Left ventricle myocardium inferior (tissue), 1 donor: ENCODE measurements around the gene SORCS2. TPM values are rescaled to one million over a fixed set of nuclear protein-coding genes. Genes with fewer than 3 reads are reported as not detected.

Source experiments
- DNase-seq: peaks from one replicate; pipeline ENCODE4 v3.0.0-alpha.2; 2020
- H3K27ac ChIP-seq: fragments of 200-600 bp; replicated peaks from 2 replicates; pipeline ENCODE4 v1.8.0; 2021
- H3K27me3 ChIP-seq: fragments of 200-600 bp; 2 replicates; pipeline ENCODE4 v1.8.0; 2021; ENCODE audit warnings: low read depth
- H3K36me3 ChIP-seq: fragments of 200-600 bp; 2 replicates; pipeline ENCODE4 v1.8.0; 2021
- H3K4me1 ChIP-seq: fragments of 200-600 bp; 2 replicates; pipeline ENCODE4 v1.8.0; 2021
- H3K4me3 ChIP-seq: fragments of 200-600 bp; 2 replicates; pipeline ENCODE4 v1.8.0; 2021; ENCODE audit warnings: mild to moderate bottlenecking, moderate library complexity
- H3K9me3 ChIP-seq: fragments of 200-600 bp; replicated peaks from 2 replicates; pipeline ENCODE4 v1.8.0; 2021
- intact Hi-C: fragments of 100-400 bp; cut with micrococcal nuclease; formaldehyde crosslinking; loops from one replicate; pipeline ENCODE4 v1.11.0; 2022
- total RNA-seq: library from RNA; stranded (reverse); fragmentation: NEBNext Ultra II Directional; extraction: Animal tissue kit (Norgen Biotek cat#: 25700); gene quantifications from one replicate; pipeline ENCODE4 v1.2.1, GENCODE V29; 2021
- TF ChIP-seq, protein P1 (sequence below): fragments of 200-600 bp; IDR thresholded peaks from 2 replicates; pipeline ENCODE4 v1.8.0; 2021; ENCODE audit warnings: antibody characterized with exemption, mild to moderate bottlenecking, borderline replicate concordance
- donor health status: DM: no; HTN: yes; CAD: no; lungs with severe emphysema.

The SORCS2 gene
- total RNA-seq, 1 donor from 2014 or later: 1.2 TPM

GRCh38 chr4:7324651-7325121 is 132.3 kb downstream of the SORCS2 start:
- intact Hi-C loops: no loop called here
- Histone ChIP-seq H3K4me3 (no peak overlapping the region), H3K27me3 (peaks cover 13% of the 10 kb centered on the region), H3K36me3 (no peaks in the 10 kb centered on the region), H3K27ac (no peak overlapping the region), H3K4me1 (peaks cover 11% of the 10 kb centered on the region), H3K9me3 (peaks cover 9% of the 10 kb centered on the region)
- no peak for DNase-seq
- TF ChIP-seq, protein P1, sequence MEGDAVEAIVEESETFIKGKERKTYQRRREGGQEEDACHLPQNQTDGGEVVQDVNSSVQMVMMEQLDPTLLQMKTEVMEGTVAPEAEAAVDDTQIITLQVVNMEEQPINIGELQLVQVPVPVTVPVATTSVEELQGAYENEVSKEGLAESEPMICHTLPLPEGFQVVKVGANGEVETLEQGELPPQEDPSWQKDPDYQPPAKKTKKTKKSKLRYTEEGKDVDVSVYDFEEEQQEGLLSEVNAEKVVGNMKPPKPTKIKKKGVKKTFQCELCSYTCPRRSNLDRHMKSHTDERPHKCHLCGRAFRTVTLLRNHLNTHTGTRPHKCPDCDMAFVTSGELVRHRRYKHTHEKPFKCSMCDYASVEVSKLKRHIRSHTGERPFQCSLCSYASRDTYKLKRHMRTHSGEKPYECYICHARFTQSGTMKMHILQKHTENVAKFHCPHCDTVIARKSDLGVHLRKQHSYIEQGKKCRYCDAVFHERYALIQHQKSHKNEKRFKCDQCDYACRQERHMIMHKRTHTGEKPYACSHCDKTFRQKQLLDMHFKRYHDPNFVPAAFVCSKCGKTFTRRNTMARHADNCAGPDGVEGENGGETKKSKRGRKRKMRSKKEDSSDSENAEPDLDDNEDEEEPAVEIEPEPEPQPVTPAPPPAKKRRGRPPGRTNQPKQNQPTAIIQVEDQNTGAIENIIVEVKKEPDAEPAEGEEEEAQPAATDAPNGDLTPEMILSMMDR: no peak

DNA sequence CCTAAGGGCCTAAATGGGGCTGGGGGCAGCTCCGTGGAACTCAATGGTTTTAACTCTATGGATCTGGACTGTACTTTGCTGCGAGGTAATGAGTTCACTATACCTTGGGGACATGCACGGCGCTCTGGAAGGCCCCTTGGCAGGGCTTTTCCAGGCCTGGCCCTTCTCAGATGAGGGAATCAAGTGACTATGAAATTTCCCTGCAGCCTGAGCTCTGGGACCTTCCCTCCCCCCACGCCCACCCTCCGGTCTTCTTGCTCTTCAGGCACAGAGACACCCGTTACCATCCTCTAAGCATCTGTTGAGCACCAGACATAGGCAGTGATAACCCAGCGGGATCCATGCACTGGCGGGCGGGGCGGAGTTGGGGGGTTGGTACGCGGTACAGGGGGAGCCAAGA is 133.2 kb downstream of the SORCS2 start:
- intact Hi-C loops: no loop called here
- DNase-seq: no peak

DNA sequence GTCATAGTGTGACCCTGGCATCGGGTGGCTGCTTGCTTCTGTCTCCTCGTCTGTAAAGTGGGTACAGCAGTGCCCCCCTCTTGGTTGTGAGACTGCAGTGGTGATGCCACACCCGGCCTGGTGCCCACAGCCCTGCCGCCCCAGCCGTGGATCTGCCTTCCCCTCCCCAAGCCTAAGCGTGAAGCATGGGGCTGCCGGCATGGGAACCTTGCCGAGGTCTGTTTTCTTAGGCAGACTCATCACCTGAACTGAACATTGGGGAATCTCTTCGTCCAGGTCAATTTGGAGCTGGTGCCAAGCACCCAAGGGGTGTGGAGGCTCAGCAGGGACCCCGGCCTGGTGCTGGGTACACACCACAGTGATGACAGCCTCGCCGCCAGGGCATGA is 134.0 kb downstream of the SORCS2 start:
- intact Hi-C loops: no loop called here
- Histone ChIP-seq H3K4me1 (peaks cover 11% of the 10 kb centered on the region), H3K27ac (no peak overlapping the region), H3K27me3 (peaks cover 16% of the 10 kb centered on the region), H3K9me3 (no peaks in the 10 kb centered on the region), H3K36me3 (no peaks in the 10 kb centered on the region), H3K4me3 (no peak overlapping the region)
- TF ChIP-seq, protein P1: no peak
- DNase-seq: no peak

More for the DNA sequence above, 133.2 kb downstream of the SORCS2 start:
- no peak overlapping the region for H3K27ac ChIP-seq
- H3K27me3 ChIP-seq: peaks cover 13% of the 10 kb centered on the region
- H3K9me3 ChIP-seq: peaks cover under 1% of the 10 kb centered on the region
- TF ChIP-seq, protein P1: no peak
- H3K36me3 ChIP-seq: no peaks in the 10 kb centered on the region
- no peak overlapping the region for H3K4me3 ChIP-seq
- peaks cover 11% of the 10 kb centered on the region for H3K4me1 ChIP-seq

DNA sequence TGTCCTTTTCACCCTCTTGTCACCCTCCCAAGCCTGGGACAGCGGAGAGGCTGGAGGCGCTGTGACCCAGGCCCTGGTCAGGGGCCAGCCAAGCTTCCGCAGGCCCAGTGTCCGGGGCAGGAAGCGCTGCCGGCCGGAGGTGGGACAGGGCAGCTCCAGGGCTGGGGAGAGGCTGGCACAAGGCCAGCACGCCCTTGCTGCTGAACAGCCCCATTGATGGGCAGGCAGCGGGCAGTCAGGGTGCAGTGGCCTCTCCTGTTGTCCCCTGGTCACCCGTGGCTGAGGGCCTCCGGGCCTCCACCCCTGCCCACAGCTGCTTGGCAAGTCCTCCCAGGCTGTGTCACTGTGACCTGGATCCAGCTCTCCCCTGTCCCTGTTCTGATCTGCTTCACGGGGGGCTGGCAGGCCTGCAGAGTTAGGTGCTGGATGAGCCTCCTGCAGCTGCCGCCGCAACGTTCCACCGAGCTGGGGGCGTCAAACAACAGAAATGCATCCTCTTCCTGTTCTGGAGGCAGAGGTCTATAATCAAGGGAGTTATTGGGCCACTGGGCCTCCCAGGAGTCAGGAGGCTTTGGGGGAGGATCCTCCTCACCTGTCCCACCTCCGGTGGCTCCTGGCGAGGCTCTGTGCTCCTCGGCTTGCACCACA is 134.5 kb downstream of the SORCS2 start:
- Histone ChIP-seq H3K27me3 (peaks cover 18% of the 10 kb centered on the region), H3K4me3 (no peak overlapping the region), H3K36me3 (no peaks in the 10 kb centered on the region), H3K9me3 (no peaks in the 10 kb centered on the region), H3K27ac (no peak overlapping the region), H3K4me1 (peaks cover 11% of the 10 kb centered on the region)
- intact Hi-C loops: no loop called here
- TF ChIP-seq, protein P1: no peak
- no peak for DNase-seq

DNA sequence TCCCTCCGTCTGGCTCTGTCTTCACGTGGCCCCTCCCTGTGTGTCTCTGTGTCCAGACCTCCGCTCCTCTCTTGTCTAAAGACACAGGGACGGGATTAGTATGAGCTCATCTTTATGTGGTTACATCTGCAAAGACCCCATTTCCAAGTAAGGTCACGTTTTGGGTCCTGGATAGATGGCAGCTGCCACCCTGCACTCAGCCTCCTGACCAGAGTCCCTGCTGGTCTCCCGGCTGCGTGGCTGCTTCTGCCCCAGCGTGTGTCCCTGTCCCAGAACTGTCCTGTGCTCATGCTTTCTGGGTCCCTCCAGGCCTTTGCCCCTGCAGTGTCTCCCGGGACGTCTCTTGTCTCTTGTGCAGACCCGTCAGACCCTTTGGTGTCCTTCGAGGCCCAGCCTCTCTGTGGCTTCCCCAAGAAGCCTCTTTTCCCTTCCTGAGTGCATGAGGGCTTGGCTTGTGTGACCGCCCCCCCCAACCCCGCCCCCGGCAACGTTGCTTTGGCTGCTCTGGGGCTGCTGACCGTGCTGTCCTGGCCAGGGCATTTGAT is 135.1 kb downstream of the SORCS2 start:
- Histone ChIP-seq H3K4me3 (no peak overlapping the region), H3K36me3 (no peaks in the 10 kb centered on the region), H3K27me3 (peaks cover 18% of the 10 kb centered on the region), H3K4me1 (peaks cover 13% of the 10 kb centered on the region), H3K9me3 (no peaks in the 10 kb centered on the region), H3K27ac (no peak overlapping the region)
- TF ChIP-seq, protein P1: no peak
- intact Hi-C loops: no loop called here
- no peak for DNase-seq
